BE2C (cell line): ENCODE results near the gene ASB9.

Source experiments
- DNase-seq: peaks from one replicate; pipeline ENCODE4 v3.0.0-alpha.2; 2020
- H3K27me3 ChIP-seq: fragments of 250-450 bp; sonication (Bioruptor Pico); 2 replicates; pipeline ENCODE4 v1.5.1; 2020; ENCODE audit warnings: mild to moderate bottlenecking
- H3K36me3 ChIP-seq: fragments of 250-450 bp; sonication (Bioruptor Pico); 2 replicates; pipeline ENCODE4 v1.5.1; 2020; ENCODE audit warnings: mild to moderate bottlenecking
- H3K4me1 ChIP-seq: fragments of 250-450 bp; sonication (Bioruptor Pico); 2 replicates; pipeline ENCODE4 v1.5.1; 2020
- H3K4me3 ChIP-seq: 2 replicates; pipeline ENCODE4 v1.5.1; 2011; ENCODE audit warnings: low read depth, low read length
- H3K9me3 ChIP-seq: fragments of 250-450 bp; sonication (Bioruptor Pico); 2 replicates; pipeline ENCODE4 v1.5.1; 2020
- CTCF ChIP-seq: IDR thresholded peaks from 2 replicates; pipeline ENCODE4 v1.5.1; 2012; ENCODE audit warnings: mild to moderate bottlenecking, low read depth, low read length

ASB9 gene

GRCh38 chrX:15244421-15244820, 25.5 kb downstream of the ASB9 start:
- no peaks in the 10 kb centered on the region for H3K27me3 ChIP-seq
- no peaks in the 10 kb centered on the region for H3K9me3 ChIP-seq
- no peaks in the 10 kb centered on the region for H3K4me1 ChIP-seq
- no peak overlapping the region for H3K4me3 ChIP-seq
- no peak for DNase-seq
- TF ChIP-seq CTCF = no peak
- no peaks in the 10 kb centered on the region for H3K36me3 ChIP-seq

- H3K27me3 ChIP-seq = no peaks in the 10 kb centered on the region
- H3K4me3 ChIP-seq = no peak overlapping the region
- no peaks in the 10 kb centered on the region for H3K4me1 ChIP-seq
- TF ChIP-seq CTCF = peak; percentile 62
- H3K9me3 ChIP-seq = no peaks in the 10 kb centered on the region
- peak; percentile 25 for DNase-seq
- no peaks in the 10 kb centered on the region for H3K36me3 ChIP-seq
Measured at GRCh38 chrX:15242899-15243555, 26.9 kb downstream of the ASB9 start.

GRCh38 chrX:15241301-15241700, 28.6 kb downstream of the ASB9 start:
- Histone ChIP-seq H3K4me1 (no peaks in the 10 kb centered on the region), H3K4me3 (no peak overlapping the region), H3K27me3 (no peaks in the 10 kb centered on the region), H3K36me3 (no peaks in the 10 kb centered on the region), H3K9me3 (no peaks in the 10 kb centered on the region)
- no peak for DNase-seq
- no peak for TF ChIP-seq CTCF

GRCh38 chrX:15240414-15240813, 29.5 kb downstream of the ASB9 start:
- H3K27me3 ChIP-seq = no peaks in the 10 kb centered on the region
- no peaks in the 10 kb centered on the region for H3K36me3 ChIP-seq
- H3K9me3 ChIP-seq = no peaks in the 10 kb centered on the region
- TF ChIP-seq CTCF = no peak
- DNase-seq = no peak
- no peaks in the 10 kb centered on the region for H3K4me1 ChIP-seq
- H3K4me3 ChIP-seq = no peak overlapping the region

- no peak for TF ChIP-seq CTCF
- H3K27me3 ChIP-seq = no peaks in the 10 kb centered on the region
- no peaks in the 10 kb centered on the region for H3K36me3 ChIP-seq
- DNase-seq = no peak
- no peak overlapping the region for H3K4me3 ChIP-seq
- no peaks in the 10 kb centered on the region for H3K4me1 ChIP-seq
- no peaks in the 10 kb centered on the region for H3K9me3 ChIP-seq
Measured at GRCh38 chrX:15236146-15236545, 33.7 kb downstream of the ASB9 start.

GRCh38 chrX:15235001-15235400, 34.9 kb downstream of the ASB9 start:
- TF ChIP-seq CTCF = no peak
- Histone ChIP-seq H3K9me3 (no peaks in the 10 kb centered on the region), H3K4me3 (no peak overlapping the region), H3K27me3 (no peaks in the 10 kb centered on the region), H3K4me1 (no peaks in the 10 kb centered on the region), H3K36me3 (no peaks in the 10 kb centered on the region)
- DNase-seq = no peak
